CD4-positive, alpha-beta T cell (primary cell): ENCODE data around the gene BICRA. TPM values are rescaled to one million over a fixed set of nuclear protein-coding genes. Genes with fewer than 3 reads are reported as not detected.

Source experiments
- ATAC-seq: fragments of 200-7000 bp; cut with Tn5 transposase; one replicate; pipeline ENCODE4 v1.10.0; 2022; ENCODE audit warnings: mild to moderate bottlenecking; ENCODE audit not compliant: poor library complexity
- CTCF ChIA-PET: fragments of 350-600 bp; sonication (Branson Sonifier 250); formaldehyde crosslinking; loops from one replicate; lab custom pipeline; 2021; ENCODE audit warnings: antibody characterized with exemption, inconsistent platforms; lab: Charles Lee
- POLR2A ChIA-PET: fragments of 350-600 bp; sonication (Branson Sonifier 250); formaldehyde crosslinking; loops from one replicate; lab custom pipeline; 2021; ENCODE audit warnings: antibody characterized with exemption, inconsistent platforms; lab: Charles Lee
- DNase-seq, 14 experiments: peaks; one replicate each; pipeline ENCODE4 v3.0.0-alpha.2; 2013 to 2020; ENCODE audit warnings: mixed read lengths in 2 of 14
- H3K27ac ChIP-seq, 2 donors: one replicate each; pipeline versions ENCODE4 v1.5.1 to v1.7.0; 2013; ENCODE audit warnings: low read length in 2 of 2, low read depth in 1 of 2, mild to moderate bottlenecking in 1 of 2
- H3K27me3 ChIP-seq, 2 experiments: 1 replicate in 1 of 2; 2 replicates in 1 of 2; pipeline versions ENCODE4 v1.6.1 to v1.7.0; 2013; ENCODE audit warnings: low read length in 2 of 2, control low read depth in 1 of 2, mild to moderate bottlenecking in 1 of 2, moderate library complexity in 1 of 2; ENCODE audit not compliant: insufficient read depth in 2 of 2, control insufficient read depth in 1 of 2
- H3K36me3 ChIP-seq: one replicate; pipeline ENCODE4 v1.6.1; 2013; ENCODE audit warnings: low read length, control low read depth; ENCODE audit not compliant: insufficient read depth
- H3K4me1 ChIP-seq: one replicate; pipeline ENCODE4 v1.6.1; 2013; ENCODE audit warnings: low read length, control low read depth; ENCODE audit not compliant: insufficient read depth
- H3K4me3 ChIP-seq: one replicate; pipeline ENCODE4 v1.5.1; 2013; ENCODE audit warnings: mild to moderate bottlenecking, low read length, moderate library complexity
- H3K9me3 ChIP-seq, 2 experiments: 1 replicate in 1 of 2; 2 replicates in 1 of 2; pipeline versions ENCODE4 v1.6.1 to v1.7.0; 2013; ENCODE audit warnings: low read length in 2 of 2, mild to moderate bottlenecking in 2 of 2, control low read depth in 1 of 2, moderate library complexity in 1 of 2; ENCODE audit not compliant: control insufficient read depth in 1 of 2, insufficient read depth in 1 of 2
- H3K27ac Mint-ChIP-seq: one replicate; pipeline ENCODE4 v1.8.0; 2020; ENCODE audit warnings: mixed read lengths
- H3K27me3 Mint-ChIP-seq: one replicate; pipeline ENCODE4 v1.8.0; 2021; ENCODE audit warnings: mixed read lengths
- H3K36me3 Mint-ChIP-seq: one replicate; pipeline ENCODE4 v1.8.0; 2021; ENCODE audit warnings: low read depth, mixed read lengths
- H3K4me1 Mint-ChIP-seq: one replicate; pipeline ENCODE4 v1.8.0; 2021; ENCODE audit warnings: low read depth, mixed read lengths
- H3K4me3 Mint-ChIP-seq: one replicate; pipeline ENCODE4 v1.8.0; 2020; ENCODE audit warnings: mild to moderate bottlenecking, mixed read lengths
- H3K9me3 Mint-ChIP-seq: one replicate; pipeline ENCODE4 v1.8.0; 2020; ENCODE audit warnings: mixed read lengths
- CTCF ChIP-seq: fragments of 200-600 bp; IDR thresholded peaks from one replicate; pipeline ENCODE4 v1.8.0; 2022; ENCODE audit warnings: antibody characterized with exemption, mild to moderate bottlenecking
- intact Hi-C, 2 experiments: fragments of 100-400 bp; cut with DNase I in 1 of 2; cut with micrococcal nuclease in 1 of 2; formaldehyde crosslinking; loops; one replicate each; pipeline versions ENCODE4 v1.15.1 to v1.9.0; 2023 to 2025; cut with DNase I, micrococcal nuclease
- total RNA-seq, 174 experiments: library from RNA in 2 of 174; stranded (reverse) in 2 of 174; gene quantifications; one replicate each; pipeline ENCODE4 v1.2.3 and lab custom pipeline; 2021 to 2026

BICRA gene
- total RNA-seq, 2 experiments from 2014 or later, result 21.2 to 22.0 TPM

GRCh38 chr19:47600246-47601179, 8.4 kb upstream of the BICRA start:
- CTCF ChIA-PET, result interaction anchor here (0.9 to 3.2 kb wide), 7 partner anchors 10 to 164 kb away, joined by 3 to 21 read pairs (median 4); partner anchors contain the start of genes EHD2, KPTN and NAPA
- no peaks in the 10 kb centered on the region for H3K9me3 Mint-ChIP-seq
- Histone ChIP-seq H3K4me3 (peak overlapping the region; percentile 80), H3K27me3 (no peaks in the 10 kb centered on the region), H3K27ac (peak overlapping the region; percentile 55 to 79), H3K36me3 (no peaks in the 10 kb centered on the region), H3K9me3 (no peaks in the 10 kb centered on the region), H3K4me1 (peaks cover 24% of the 10 kb centered on the region)
- ATAC-seq (peak; percentile 97), DNase-seq (peak; percentile 98 to 100 (median 100))
- intact Hi-C loops, result loop anchor here (1.0 to 10.0 kb wide), 6 partner anchors 8 to 326 kb away; partner anchors contain the start of genes INAFM1 (in 1 of the 2), NAPA (in 1 of the 2) and ZNF541 (in 1 of the 2)
- POLR2A ChIA-PET, result interaction anchor here (0.6 to 3.3 kb wide), 15 partner anchors 8 to 344 kb away, joined by 3 to 61 read pairs (median 6); partner anchors contain the start of genes BICRA, CCDC9, INAFM1 and KPTN
- peaks cover 20% of the 10 kb centered on the region for H3K4me1 Mint-ChIP-seq
- TF ChIP-seq CTCF, result no peak
- H3K4me3 Mint-ChIP-seq, result peak overlapping the region; percentile 86
- no peaks in the 10 kb centered on the region for H3K27me3 Mint-ChIP-seq
- H3K27ac Mint-ChIP-seq, result peak overlapping the region; percentile 89
- H3K36me3 Mint-ChIP-seq, result no peaks in the 10 kb centered on the region

GRCh38 chr19:47601180-47601904, 7.6 kb upstream of the BICRA start:
- H3K36me3 ChIP-seq, result no peaks in the 10 kb centered on the region
- no peak for TF ChIP-seq CTCF
- ChIA-PET POLR2A (interaction anchor here (0.6 to 3.3 kb wide), 12 partner anchors 7 to 327 kb away, joined by 3 to 61 read pairs (median 10); partner anchors contain the start of genes BICRA, INAFM1, KPTN and NAPA), CTCF (interaction anchor here (1.0 to 3.2 kb wide), 5 partner anchors 9 to 165 kb away, joined by 3 to 21 read pairs (median 4); partner anchors contain the start of genes EHD2 and NAPA)
- Mint-ChIP-seq H3K27ac (peak overlapping the region; percentile 89), H3K36me3 (no peaks in the 10 kb centered on the region), H3K4me3 (peak overlapping the region; percentile 86), H3K4me1 (peaks cover 15% of the 10 kb centered on the region), H3K27me3 (no peaks in the 10 kb centered on the region), H3K9me3 (no peaks in the 10 kb centered on the region)
- intact Hi-C loops, result loop anchor here (2.0 to 10.0 kb wide), 4 partner anchors 25 to 327 kb away; partner anchors contain the start of genes INAFM1 (in 1 of the 2) and NAPA (in 1 of the 2)
- ATAC-seq (no peak), DNase-seq (peak in 1 of 14 experiments; percentile 32)
- peaks cover 17% of the 10 kb centered on the region for H3K4me1 ChIP-seq
- no peaks in the 10 kb centered on the region for H3K9me3 ChIP-seq
- H3K27ac ChIP-seq, result peak overlapping the region in 1 of 2 donors; percentile 79
- peak overlapping the region; percentile 80 for H3K4me3 ChIP-seq
- H3K27me3 ChIP-seq, result no peaks in the 10 kb centered on the region
